Activated T-helper 2 cell treated with anti-CD3 and anti-CD28 coated beads, Interferon-gamma antibody, Interleukin-2, Interleukin-4, amounts not matched to agents 10 μg/mL and 5 μg/mL and 100 μg/mL, durations not matched to agents 14 hours and 24 hours and 36 hours (primary cell): ENCODE data around the gene SPDEF. TPM values are rescaled to one million over a fixed set of nuclear protein-coding genes. Genes with fewer than 3 reads are reported as not detected.

Experiments used
- DNase-seq: peaks from one replicate; pipeline ENCODE4 v3.0.0; 2021; ENCODE audit warnings: low spot score
- H3K27ac Mint-ChIP-seq: one replicate; pipeline ENCODE4 v1.8.0; 2021; ENCODE audit warnings: mixed read lengths
- H3K27me3 Mint-ChIP-seq: one replicate; pipeline ENCODE4 v1.8.0; 2021; ENCODE audit warnings: low read depth, mixed read lengths
- H3K36me3 Mint-ChIP-seq: one replicate; pipeline ENCODE4 v1.8.0; 2021; ENCODE audit warnings: low read depth, mixed read lengths
- H3K4me1 Mint-ChIP-seq: one replicate; pipeline ENCODE4 v1.8.0; 2021; ENCODE audit warnings: low read depth, mixed read lengths
- H3K4me3 Mint-ChIP-seq: one replicate; pipeline ENCODE4 v1.8.0; 2021; ENCODE audit warnings: low read depth, mild to moderate bottlenecking, moderate library complexity, mixed read lengths
- H3K9me3 Mint-ChIP-seq: one replicate; pipeline ENCODE4 v1.8.0; 2021; ENCODE audit warnings: mixed read lengths
- intact Hi-C: fragments of 100-400 bp; cut with micrococcal nuclease; formaldehyde crosslinking; loops from one replicate; pipeline ENCODE4 v1.15.1; 2023
- total RNA-seq: library from RNA; stranded (reverse); gene quantifications from 2 replicates; pipeline ENCODE4 v1.2.3, GENCODE V29; 2022

SPDEF gene
- total RNA-seq, 1 donor from 2014 or later = 0.16 TPM

- H3K27ac Mint-ChIP-seq = no peak overlapping the region
- peaks cover 5% of the 10 kb centered on the region for H3K36me3 Mint-ChIP-seq
- no peaks in the 10 kb centered on the region for H3K9me3 Mint-ChIP-seq
- DNase-seq = no peak
- H3K27me3 Mint-ChIP-seq = no peaks in the 10 kb centered on the region
- H3K4me1 Mint-ChIP-seq = peaks cover 12% of the 10 kb centered on the region
- H3K4me3 Mint-ChIP-seq = no peak overlapping the region
- intact Hi-C loops = no loop called here
Measured at GRCh38 chr6:34589691-34590090, 33.6 kb upstream of the SPDEF start.

- Mint-ChIP-seq H3K9me3 (no peaks in the 10 kb centered on the region), H3K27me3 (no peaks in the 10 kb centered on the region), H3K4me1 (peaks cover 16% of the 10 kb centered on the region), H3K4me3 (no peak overlapping the region), H3K27ac (no peak overlapping the region), H3K36me3 (peaks cover 5% of the 10 kb centered on the region)
- intact Hi-C loops = no loop called here
- no peak for DNase-seq
Measured at GRCh38 chr6:34589140-34589539, 33.0 kb upstream of the SPDEF start.

GRCh38 chr6:34587851-34588250 is 31.7 kb upstream of the SPDEF start:
- no peak overlapping the region for H3K4me3 Mint-ChIP-seq

GRCh38 chr6:34587325-34587724 is 31.2 kb upstream of the SPDEF start:
- H3K36me3 Mint-ChIP-seq = peaks cover 5% of the 10 kb centered on the region
- H3K4me1 Mint-ChIP-seq = peaks cover 16% of the 10 kb centered on the region
- no peaks in the 10 kb centered on the region for H3K9me3 Mint-ChIP-seq
- no peak overlapping the region for H3K27ac Mint-ChIP-seq
- intact Hi-C loops = no loop called here
- DNase-seq = no peak
- no peaks in the 10 kb centered on the region for H3K27me3 Mint-ChIP-seq
- no peak overlapping the region for H3K4me3 Mint-ChIP-seq

More at GRCh38 chr6:34587851-34588250, 31.7 kb upstream of the SPDEF start:
- no peak overlapping the region for H3K27ac Mint-ChIP-seq
- no peaks in the 10 kb centered on the region for H3K27me3 Mint-ChIP-seq
- peaks cover 16% of the 10 kb centered on the region for H3K4me1 Mint-ChIP-seq
- peaks cover 5% of the 10 kb centered on the region for H3K36me3 Mint-ChIP-seq
- intact Hi-C loops = no loop called here
- H3K9me3 Mint-ChIP-seq = no peaks in the 10 kb centered on the region
- DNase-seq = no peak

- H3K9me3 Mint-ChIP-seq = no peaks in the 10 kb centered on the region
- H3K4me1 Mint-ChIP-seq = peaks cover 9% of the 10 kb centered on the region
- H3K36me3 Mint-ChIP-seq = peaks cover 5% of the 10 kb centered on the region
- no peak overlapping the region for H3K27ac Mint-ChIP-seq
- no peak overlapping the region for H3K4me3 Mint-ChIP-seq
- intact Hi-C loops = no loop called here
- H3K27me3 Mint-ChIP-seq = no peaks in the 10 kb centered on the region
- DNase-seq = no peak
Measured at GRCh38 chr6:34586327-34587040, 30.4 kb upstream of the SPDEF start.

- Mint-ChIP-seq H3K27me3 (no peaks in the 10 kb centered on the region), H3K27ac (no peak overlapping the region), H3K4me1 (peaks cover 9% of the 10 kb centered on the region)
Measured at GRCh38 chr6:34585512-34586061, 29.5 kb upstream of the SPDEF start.

GRCh38 chr6:34585108-34585507 is 29.0 kb upstream of the SPDEF start:
- no peak for DNase-seq
- Mint-ChIP-seq H3K9me3 (no peaks in the 10 kb centered on the region), H3K4me1 (peaks cover 9% of the 10 kb centered on the region), H3K36me3 (peaks cover 5% of the 10 kb centered on the region), H3K27me3 (no peaks in the 10 kb centered on the region), H3K4me3 (no peak overlapping the region), H3K27ac (no peak overlapping the region)
- intact Hi-C loops = no loop called here

More at GRCh38 chr6:34585512-34586061, 29.5 kb upstream of the SPDEF start:
- Mint-ChIP-seq H3K9me3 (no peaks in the 10 kb centered on the region), H3K4me3 (no peak overlapping the region), H3K36me3 (peaks cover 5% of the 10 kb centered on the region)
- no peak for DNase-seq
- intact Hi-C loops = no loop called here

- Mint-ChIP-seq H3K27me3 (no peaks in the 10 kb centered on the region), H3K4me3 (no peak overlapping the region), H3K9me3 (no peaks in the 10 kb centered on the region), H3K4me1 (peaks cover 9% of the 10 kb centered on the region), H3K27ac (peak overlapping the region; percentile 27), H3K36me3 (peaks cover 4% of the 10 kb centered on the region)
- intact Hi-C loops = no loop called here
- no peak for DNase-seq
Measured at GRCh38 chr6:34584694-34585093, 28.6 kb upstream of the SPDEF start.

GRCh38 chr6:34583861-34584604 is 27.9 kb upstream of the SPDEF start:
- no peak for DNase-seq
- H3K27ac Mint-ChIP-seq = peak overlapping the region; percentile 27
- no peaks in the 10 kb centered on the region for H3K9me3 Mint-ChIP-seq
- H3K4me3 Mint-ChIP-seq = no peak overlapping the region
- H3K27me3 Mint-ChIP-seq = no peaks in the 10 kb centered on the region
- H3K4me1 Mint-ChIP-seq = peaks cover 9% of the 10 kb centered on the region
- intact Hi-C loops = no loop called here
- no peaks in the 10 kb centered on the region for H3K36me3 Mint-ChIP-seq

GRCh38 chr6:34583461-34583860 is 27.3 kb upstream of the SPDEF start:
- no peaks in the 10 kb centered on the region for H3K9me3 Mint-ChIP-seq
- H3K4me3 Mint-ChIP-seq = no peak overlapping the region
- H3K36me3 Mint-ChIP-seq = no peaks in the 10 kb centered on the region
- H3K27me3 Mint-ChIP-seq = no peaks in the 10 kb centered on the region
- intact Hi-C loops = no loop called here
- no peak overlapping the region for H3K27ac Mint-ChIP-seq
- peaks cover 9% of the 10 kb centered on the region for H3K4me1 Mint-ChIP-seq
- DNase-seq = no peak

- H3K9me3 Mint-ChIP-seq = no peaks in the 10 kb centered on the region
- no peaks in the 10 kb centered on the region for H3K36me3 Mint-ChIP-seq
- DNase-seq = no peak
- H3K27ac Mint-ChIP-seq = no peak overlapping the region
- H3K4me1 Mint-ChIP-seq = peaks cover 9% of the 10 kb centered on the region
- intact Hi-C loops = no loop called here
- no peak overlapping the region for H3K4me3 Mint-ChIP-seq
- H3K27me3 Mint-ChIP-seq = no peaks in the 10 kb centered on the region
Measured at GRCh38 chr6:34581561-34581920, 25.4 kb upstream of the SPDEF start.

GRCh38 chr6:34580707-34581560 is 24.8 kb upstream of the SPDEF start:
- no peak for DNase-seq
- Mint-ChIP-seq H3K36me3 (no peaks in the 10 kb centered on the region), H3K27ac (no peak overlapping the region), H3K9me3 (no peaks in the 10 kb centered on the region), H3K27me3 (no peaks in the 10 kb centered on the region), H3K4me3 (no peak overlapping the region), H3K4me1 (peaks cover 9% of the 10 kb centered on the region)
- intact Hi-C loops = no loop called here
